ENCODE measurements around the gene ZNF189. TPM values are rescaled to one million over a fixed set of nuclear protein-coding genes. Genes with fewer than 3 reads are reported as not detected.

The ZNF189 gene
- total and polyA plus RNA-seq, 2 donors: 13.6 to 16.2 TPM

DNA sequence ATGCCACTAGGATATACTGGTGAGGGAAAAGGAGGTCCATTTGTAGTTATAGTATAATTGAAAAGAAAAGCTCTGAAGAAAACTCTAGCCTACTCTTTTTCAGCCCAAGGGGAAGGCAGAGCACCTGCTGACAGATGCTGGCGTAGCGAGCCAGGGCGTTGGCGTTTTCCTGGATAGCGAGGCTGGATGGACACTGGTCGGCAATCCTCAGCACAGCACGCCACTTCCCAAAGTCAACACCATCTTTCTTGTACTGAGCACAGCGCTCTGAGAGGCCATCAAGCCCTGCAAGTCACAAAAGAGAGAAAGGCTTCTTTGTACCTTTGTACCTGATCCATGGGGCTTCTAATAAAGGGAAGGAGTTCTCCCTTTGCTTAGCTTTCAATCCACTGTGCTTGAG lies 28.7 kb downstream of the ZNF189 start:
- no peak overlapping the region for H3K4me3 ChIP-seq (ENCODE audit: low read length in 2 of 2)
- no peak overlapping the region for H3K27ac ChIP-seq (ENCODE audit: low read depth in 1 of 2, low read length in 1 of 2)
- 95% methylated on average over 8 of the region's 8 CpGs for WGBS
- no peaks in the 10 kb centered on the region for H3K27me3 ChIP-seq (ENCODE audit: control insufficient read depth in 2 of 2, insufficient read depth in 1 of 2, low read length in 1 of 2)
- no peaks in the 10 kb centered on the region for H3K4me1 ChIP-seq (ENCODE audit: control insufficient read depth in 2 of 2, insufficient read depth in 2 of 2, low read length in 2 of 2)
- no peak for DNase-seq (ENCODE audit: low read depth in 6 of 9, low spot score in 9 of 9)
- H3K9me3 ChIP-seq (ENCODE audit: control insufficient read depth in 2 of 2, insufficient read depth in 1 of 2, low read length in 1 of 2): no peaks in the 10 kb centered on the region
- no peaks in the 10 kb centered on the region for H3K36me3 ChIP-seq (ENCODE audit: control insufficient read depth in 2 of 2, insufficient read depth in 2 of 2, low read length in 1 of 2)

DNA sequence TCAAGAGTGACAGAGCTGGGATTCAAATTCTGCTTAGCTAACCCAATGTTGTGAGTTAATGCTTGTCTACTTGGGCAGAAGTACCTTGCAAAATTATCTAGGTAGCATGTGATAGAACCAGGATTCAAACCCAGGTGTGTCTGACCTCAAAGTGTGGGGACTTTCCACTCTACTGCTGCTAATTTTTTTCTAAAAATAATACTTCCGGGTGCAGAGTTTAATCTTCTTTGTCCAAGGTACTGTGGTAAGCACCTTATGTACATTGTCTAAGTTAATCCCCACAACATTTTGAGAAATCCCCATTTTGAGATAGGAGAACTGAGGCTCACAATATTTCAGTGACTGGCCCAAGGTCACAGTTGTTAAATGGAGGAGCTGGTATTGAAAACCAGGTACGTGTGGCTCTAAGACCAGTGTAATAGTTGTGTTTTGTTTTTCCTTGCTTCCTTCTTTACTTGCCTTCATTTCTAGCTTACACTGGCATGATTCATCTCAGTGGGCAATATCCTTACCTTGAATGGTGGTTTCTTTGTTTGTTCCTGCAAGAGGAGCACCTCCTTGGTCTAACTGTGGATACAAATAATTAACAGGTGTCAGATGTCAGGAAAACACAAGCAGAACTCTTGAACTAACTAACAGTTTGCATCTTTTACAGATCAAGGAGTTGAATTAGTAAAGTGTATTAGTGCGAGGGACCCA lies 29.5 kb downstream of the ZNF189 start:
- Histone ChIP-seq H3K4me3 (ENCODE audit: low read length in 2 of 2) (no peak overlapping the region), H3K27me3 (ENCODE audit: control insufficient read depth in 2 of 2, insufficient read depth in 1 of 2, low read length in 1 of 2) (no peaks in the 10 kb centered on the region), H3K27ac (ENCODE audit: low read depth in 1 of 2, low read length in 1 of 2) (no peak overlapping the region), H3K36me3 (ENCODE audit: control insufficient read depth in 2 of 2, insufficient read depth in 2 of 2, low read length in 1 of 2) (no peaks in the 10 kb centered on the region), H3K9me3 (ENCODE audit: control insufficient read depth in 2 of 2, insufficient read depth in 1 of 2, low read length in 1 of 2) (no peaks in the 10 kb centered on the region), H3K4me1 (ENCODE audit: control insufficient read depth in 2 of 2, insufficient read depth in 2 of 2, low read length in 2 of 2) (no peaks in the 10 kb centered on the region)
- DNase-seq (ENCODE audit: low read depth in 6 of 9, low spot score in 9 of 9): no peak
- WGBS: 92% methylated on average over 3 of the region's 3 CpGs

DNA sequence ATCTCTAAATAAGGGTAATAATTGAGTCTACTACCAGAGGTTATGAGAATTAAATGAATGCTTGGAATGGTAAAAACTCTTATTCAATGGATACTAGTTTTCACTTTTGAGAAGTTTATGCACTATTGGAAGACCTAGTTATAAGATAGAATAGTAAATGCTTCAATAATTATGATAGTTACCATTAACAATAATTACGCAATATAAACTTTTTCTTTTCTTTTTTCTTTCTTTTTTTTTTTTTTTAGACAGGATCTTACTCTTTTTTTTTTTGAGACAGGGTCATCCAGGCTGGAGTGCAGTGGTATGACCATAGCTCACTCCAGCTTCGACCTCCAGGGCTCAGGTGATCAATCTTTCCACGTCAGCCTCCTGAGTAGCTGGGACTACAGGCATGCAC lies 30.3 kb downstream of the ZNF189 start:
- no peak for DNase-seq (ENCODE audit: low read depth in 6 of 9, low spot score in 9 of 9)
- Histone ChIP-seq H3K36me3 (ENCODE audit: control insufficient read depth in 2 of 2, insufficient read depth in 2 of 2, low read length in 1 of 2) (no peaks in the 10 kb centered on the region), H3K27me3 (ENCODE audit: control insufficient read depth in 2 of 2, insufficient read depth in 1 of 2, low read length in 1 of 2) (no peaks in the 10 kb centered on the region), H3K27ac (ENCODE audit: low read depth in 1 of 2, low read length in 1 of 2) (no peak overlapping the region), H3K9me3 (ENCODE audit: control insufficient read depth in 2 of 2, insufficient read depth in 1 of 2, low read length in 1 of 2) (no peaks in the 10 kb centered on the region), H3K4me1 (ENCODE audit: control insufficient read depth in 2 of 2, insufficient read depth in 2 of 2, low read length in 2 of 2) (no peaks in the 10 kb centered on the region), H3K4me3 (ENCODE audit: low read length in 2 of 2) (no peak overlapping the region)
- 89% methylated on average over 3 of the region's 3 CpGs for WGBS

DNA sequence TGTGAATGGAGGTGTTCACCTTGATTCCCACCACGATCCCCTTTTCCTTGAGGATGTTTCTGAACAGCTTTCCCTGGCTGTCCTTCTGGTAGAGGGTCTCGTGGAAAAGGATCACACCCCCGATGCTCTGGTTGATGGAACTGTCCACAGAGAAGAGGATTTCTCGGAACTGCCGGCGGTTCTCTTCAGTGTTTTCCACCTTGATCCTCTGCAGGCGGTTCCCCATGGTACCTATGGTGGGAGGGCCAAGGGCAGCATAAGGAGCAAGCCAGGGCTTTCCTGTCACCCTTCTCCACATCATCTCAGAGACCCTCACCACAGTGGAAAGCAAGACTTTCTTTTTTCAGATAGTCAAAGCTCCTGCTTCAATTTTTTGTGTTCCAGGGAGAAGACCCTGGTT lies 31.1 kb downstream of the ZNF189 start:
- Histone ChIP-seq H3K4me1 (ENCODE audit: control insufficient read depth in 2 of 2, insufficient read depth in 2 of 2, low read length in 2 of 2) (no peaks in the 10 kb centered on the region), H3K27me3 (ENCODE audit: control insufficient read depth in 2 of 2, insufficient read depth in 1 of 2, low read length in 1 of 2) (no peaks in the 10 kb centered on the region), H3K36me3 (ENCODE audit: control insufficient read depth in 2 of 2, insufficient read depth in 2 of 2, low read length in 1 of 2) (no peaks in the 10 kb centered on the region), H3K27ac (ENCODE audit: low read depth in 1 of 2, low read length in 1 of 2) (no peak overlapping the region), H3K9me3 (ENCODE audit: control insufficient read depth in 2 of 2, insufficient read depth in 1 of 2, low read length in 1 of 2) (no peaks in the 10 kb centered on the region), H3K4me3 (ENCODE audit: low read length in 2 of 2) (no peak overlapping the region)
- WGBS: 95% methylated on average over 7 of the region's 7 CpGs
- DNase-seq (ENCODE audit: low read depth in 6 of 9, low spot score in 9 of 9): no peak

DNA sequence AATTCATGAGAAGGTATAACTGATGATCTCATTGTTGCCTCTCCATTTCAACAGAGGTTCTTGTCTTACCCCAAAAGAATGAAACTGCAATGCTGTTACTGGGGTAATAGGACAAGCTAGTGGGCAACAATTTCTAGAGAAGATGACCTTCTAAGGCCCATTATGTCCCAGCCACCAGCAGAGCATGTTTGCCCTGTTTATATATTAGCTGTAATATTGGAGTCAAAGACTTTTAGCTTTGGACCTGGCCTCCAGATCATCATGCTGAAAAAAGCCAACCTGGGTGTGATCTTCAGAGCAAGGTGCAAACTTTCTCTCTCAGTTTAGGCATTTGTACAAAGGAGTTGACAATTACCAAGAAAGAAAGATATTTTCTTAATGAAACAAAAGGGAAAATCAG lies 33.5 kb downstream of the ZNF189 start:
- Histone ChIP-seq H3K36me3 (ENCODE audit: control insufficient read depth in 2 of 2, insufficient read depth in 2 of 2, low read length in 1 of 2) (no peaks in the 10 kb centered on the region), H3K9me3 (ENCODE audit: control insufficient read depth in 2 of 2, insufficient read depth in 1 of 2, low read length in 1 of 2) (no peaks in the 10 kb centered on the region), H3K4me3 (ENCODE audit: low read length in 2 of 2) (no peak overlapping the region), H3K4me1 (ENCODE audit: control insufficient read depth in 2 of 2, insufficient read depth in 2 of 2, low read length in 2 of 2) (no peaks in the 10 kb centered on the region), H3K27me3 (ENCODE audit: control insufficient read depth in 2 of 2, insufficient read depth in 1 of 2, low read length in 1 of 2) (no peaks in the 10 kb centered on the region), H3K27ac (ENCODE audit: low read depth in 1 of 2, low read length in 1 of 2) (no peak overlapping the region)
- no peak for DNase-seq (ENCODE audit: low read depth in 6 of 9, low spot score in 9 of 9)

DNA sequence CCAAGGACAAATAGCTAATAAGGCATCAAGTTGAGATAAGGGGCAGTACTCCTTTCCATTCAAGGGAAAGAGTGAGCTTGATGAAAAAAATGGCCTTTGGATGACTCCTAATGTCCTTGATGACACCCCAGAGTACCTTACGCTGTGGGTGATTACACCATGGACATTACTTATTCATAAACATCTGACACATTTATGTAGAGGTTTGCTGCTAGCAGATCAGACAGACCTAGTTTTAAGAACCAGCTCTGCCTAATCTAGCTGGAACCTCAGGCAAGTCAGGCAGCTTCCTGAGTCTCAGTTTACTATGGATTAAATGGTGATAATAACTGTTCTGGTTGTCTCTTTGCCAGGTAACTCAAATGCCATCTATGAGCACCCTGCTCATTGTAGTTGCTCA lies 34.1 kb downstream of the ZNF189 start:
- no peak for DNase-seq (ENCODE audit: low read depth in 6 of 9, low spot score in 9 of 9)
- WGBS: 92% methylated on average over 1 of the region's 1 CpG
- Histone ChIP-seq H3K27me3 (ENCODE audit: control insufficient read depth in 2 of 2, insufficient read depth in 1 of 2, low read length in 1 of 2) (no peaks in the 10 kb centered on the region), H3K27ac (ENCODE audit: low read depth in 1 of 2, low read length in 1 of 2) (no peak overlapping the region), H3K4me3 (ENCODE audit: low read length in 2 of 2) (no peak overlapping the region), H3K36me3 (ENCODE audit: control insufficient read depth in 2 of 2, insufficient read depth in 2 of 2, low read length in 1 of 2) (no peaks in the 10 kb centered on the region), H3K4me1 (ENCODE audit: control insufficient read depth in 2 of 2, insufficient read depth in 2 of 2, low read length in 2 of 2) (no peaks in the 10 kb centered on the region), H3K9me3 (ENCODE audit: control insufficient read depth in 2 of 2, insufficient read depth in 1 of 2, low read length in 1 of 2) (no peaks in the 10 kb centered on the region)

DNA sequence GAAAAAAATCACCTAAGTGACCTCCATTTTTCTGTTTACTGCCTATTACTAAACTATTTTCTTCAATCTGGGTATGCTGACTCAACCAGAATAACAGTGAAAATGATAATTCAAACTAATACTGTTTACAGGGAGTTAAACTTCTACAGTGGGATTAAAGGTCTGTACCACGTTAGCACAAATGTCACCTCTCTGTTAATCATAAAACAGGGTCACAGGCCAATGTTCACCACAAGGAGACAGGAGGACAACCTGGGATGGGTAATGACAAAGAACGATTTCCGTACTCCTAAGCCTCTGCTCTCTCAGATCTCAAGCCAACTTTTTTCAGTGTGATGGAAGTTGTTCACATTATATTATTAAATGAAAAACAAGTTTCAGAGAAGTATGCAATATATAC lies 34.6 kb downstream of the ZNF189 start:
- H3K4me3 ChIP-seq (ENCODE audit: low read length in 2 of 2): no peak overlapping the region
- no peaks in the 10 kb centered on the region for H3K36me3 ChIP-seq (ENCODE audit: control insufficient read depth in 2 of 2, insufficient read depth in 2 of 2, low read length in 1 of 2)
- H3K27me3 ChIP-seq (ENCODE audit: control insufficient read depth in 2 of 2, insufficient read depth in 1 of 2, low read length in 1 of 2): no peaks in the 10 kb centered on the region
- DNase-seq (ENCODE audit: low read depth in 6 of 9, low spot score in 9 of 9): no peak
- H3K27ac ChIP-seq (ENCODE audit: low read depth in 1 of 2, low read length in 1 of 2): no peak overlapping the region
- H3K4me1 ChIP-seq (ENCODE audit: control insufficient read depth in 2 of 2, insufficient read depth in 2 of 2, low read length in 2 of 2): no peaks in the 10 kb centered on the region
- no peaks in the 10 kb centered on the region for H3K9me3 ChIP-seq (ENCODE audit: control insufficient read depth in 2 of 2, insufficient read depth in 1 of 2, low read length in 1 of 2)
- WGBS: 89% methylated on average over 3 of the region's 3 CpGs

DNA sequence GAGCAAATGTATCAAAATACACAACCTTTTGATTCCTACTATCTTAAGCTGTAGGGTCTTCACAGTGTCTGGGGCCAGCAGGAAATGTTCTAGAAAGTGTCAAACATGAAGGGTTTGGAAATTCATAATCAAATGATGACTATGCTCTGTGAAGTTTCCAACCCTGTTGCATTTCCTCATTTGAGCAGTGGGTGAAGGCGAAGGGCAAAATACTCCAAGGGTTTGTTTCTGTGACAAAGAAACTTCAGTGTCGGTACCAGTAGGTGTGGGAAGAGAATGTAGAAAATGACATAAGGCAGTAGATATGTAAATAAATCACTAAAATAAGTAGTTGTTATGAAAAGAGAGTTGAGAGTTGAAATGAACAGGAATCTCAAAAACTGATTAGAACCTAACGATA lies 36.3 kb downstream of the ZNF189 start:
- Histone ChIP-seq H3K36me3 (ENCODE audit: control insufficient read depth in 2 of 2, insufficient read depth in 2 of 2, low read length in 1 of 2) (no peaks in the 10 kb centered on the region), H3K9me3 (ENCODE audit: control insufficient read depth in 2 of 2, insufficient read depth in 1 of 2, low read length in 1 of 2) (no peaks in the 10 kb centered on the region), H3K27me3 (ENCODE audit: control insufficient read depth in 2 of 2, insufficient read depth in 1 of 2, low read length in 1 of 2) (no peaks in the 10 kb centered on the region), H3K27ac (ENCODE audit: low read depth in 1 of 2, low read length in 1 of 2) (no peak overlapping the region), H3K4me3 (ENCODE audit: low read length in 2 of 2) (no peak overlapping the region), H3K4me1 (ENCODE audit: control insufficient read depth in 2 of 2, insufficient read depth in 2 of 2, low read length in 2 of 2) (no peaks in the 10 kb centered on the region)
- 91% methylated on average over 3 of the region's 3 CpGs for WGBS
- DNase-seq (ENCODE audit: low read depth in 6 of 9, low spot score in 9 of 9): no peak

DNA sequence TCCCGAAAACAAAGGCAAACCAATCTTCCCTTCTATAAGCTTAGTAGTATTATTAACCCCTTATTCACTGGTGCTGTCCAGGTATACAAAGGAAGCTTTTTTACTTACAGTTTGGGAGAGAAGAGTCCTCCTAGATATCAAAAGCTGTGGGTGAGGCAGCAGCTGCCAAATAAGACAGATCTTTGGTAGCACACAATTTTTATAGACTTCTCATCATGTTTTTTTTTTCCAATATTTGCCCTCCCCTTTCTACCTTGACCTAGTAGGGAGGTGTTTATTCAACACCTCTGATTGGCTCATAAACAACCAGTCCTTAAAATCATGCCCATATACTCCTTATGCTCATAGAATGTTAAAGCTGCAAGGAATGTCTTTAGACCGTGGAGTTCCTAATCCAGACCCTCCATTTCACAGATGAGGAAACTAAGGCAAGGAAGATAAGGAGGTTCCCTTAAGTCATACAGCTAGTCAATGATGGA lies 37.0 kb downstream of the ZNF189 start, which contains the start of gene ALDOB:
TSS of gene ALDOB (minus strand) at position 174 of the 479 bp plus-strand sequence. CDS start 4,887 bp downstream, outside the sequence.
- H3K27ac ChIP-seq (ENCODE audit: low read depth in 1 of 2, low read length in 1 of 2): no peak within 1 kb of the TSS
- no peaks in the 10 kb centered on the region for H3K27me3 ChIP-seq (ENCODE audit: control insufficient read depth in 2 of 2, insufficient read depth in 1 of 2, low read length in 1 of 2)
- no peak within 1 kb of the TSS for H3K4me3 ChIP-seq (ENCODE audit: low read length in 2 of 2)
- DNase-seq (ENCODE audit: low read depth in 6 of 9, low spot score in 9 of 9): no peak
- H3K36me3 ChIP-seq (ENCODE audit: control insufficient read depth in 2 of 2, insufficient read depth in 2 of 2, low read length in 1 of 2): no peaks in the 10 kb centered on the region
- no peaks in the 10 kb centered on the region for H3K9me3 ChIP-seq (ENCODE audit: control insufficient read depth in 2 of 2, insufficient read depth in 1 of 2, low read length in 1 of 2)
- H3K4me1 ChIP-seq (ENCODE audit: control insufficient read depth in 2 of 2, insufficient read depth in 2 of 2, low read length in 2 of 2): no peaks in the 10 kb centered on the region
- WGBS: 79% methylated on average over 2 of the region's 2 CpGs
